CD4-positive, alpha-beta T cell treated with Interleukin-12 subunit alpha and Interleukin-12 subunit beta, for 1 hour (primary cell): ENCODE data around the gene C19orf38.
A peak's percentile ranks its signal among the peaks of the same experiment; 100 is the strongest.

Source experiments
- DNase-seq: peaks from one replicate; pipeline ENCODE4 v3.0.0-alpha.2; 2020

Gene C19orf38, protein sequence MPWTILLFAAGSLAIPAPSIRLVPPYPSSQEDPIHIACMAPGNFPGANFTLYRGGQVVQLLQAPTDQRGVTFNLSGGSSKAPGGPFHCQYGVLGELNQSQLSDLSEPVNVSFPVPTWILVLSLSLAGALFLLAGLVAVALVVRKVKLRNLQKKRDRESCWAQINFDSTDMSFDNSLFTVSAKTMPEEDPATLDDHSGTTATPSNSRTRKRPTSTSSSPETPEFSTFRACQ

DNA sequence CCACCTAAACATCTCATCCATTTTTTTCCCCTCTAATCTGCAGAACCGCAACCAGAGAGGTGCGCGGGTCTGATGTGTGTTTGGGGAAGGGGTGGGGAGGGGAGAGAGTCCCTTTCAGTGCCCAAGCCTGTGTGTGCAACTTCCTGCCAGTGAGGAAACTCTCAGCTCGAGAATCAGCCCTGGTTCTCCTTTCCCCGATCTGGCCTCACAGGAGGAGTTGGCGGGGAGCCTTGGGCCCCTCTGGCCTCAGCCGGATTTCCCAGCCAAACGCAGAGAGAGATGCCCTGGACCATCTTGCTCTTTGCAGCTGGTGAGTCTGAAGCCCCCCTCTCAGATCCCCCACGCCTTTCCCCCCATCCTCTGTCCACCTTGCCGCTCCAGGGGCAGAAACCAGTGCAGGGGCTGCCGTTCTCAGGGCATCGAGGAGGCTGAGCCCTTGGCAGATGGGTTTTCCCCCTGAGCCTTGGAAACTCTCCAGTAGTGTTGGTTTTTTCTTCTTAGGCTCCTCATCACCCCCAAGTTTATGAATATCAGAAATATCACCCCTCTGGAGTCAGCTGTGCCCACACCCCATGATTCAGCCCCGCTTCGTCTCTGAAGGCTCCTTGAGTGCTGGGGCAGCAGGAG is at the start of gene C19orf38:
TSS of gene C19orf38 (plus strand) at position 186 of the 627 bp plus-strand sequence. CDS start at position 280, 94 bp downstream.
- DNase-seq: no peak

DNA sequence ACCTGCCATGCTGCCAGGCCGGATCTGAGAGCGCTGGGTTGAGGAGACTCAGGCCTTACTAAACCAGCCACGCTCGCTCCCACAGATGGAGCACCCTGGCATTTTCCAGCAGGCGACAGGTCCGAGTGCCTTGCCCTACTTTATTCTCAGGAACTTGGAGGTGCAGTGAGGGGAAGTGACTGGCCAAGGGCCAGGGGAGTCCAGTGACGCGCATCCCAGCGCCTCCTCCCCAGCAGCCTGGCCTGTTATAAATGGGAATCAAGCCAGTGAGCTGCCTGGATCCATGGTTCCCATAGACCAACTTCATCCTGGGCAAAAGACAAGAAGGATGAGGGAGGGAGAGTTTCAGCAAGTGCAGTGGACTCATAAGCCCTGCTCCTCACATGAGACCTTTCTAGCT is 47.7 kb upstream of the C19orf38 start:
- DNase-seq: no peak

DNA sequence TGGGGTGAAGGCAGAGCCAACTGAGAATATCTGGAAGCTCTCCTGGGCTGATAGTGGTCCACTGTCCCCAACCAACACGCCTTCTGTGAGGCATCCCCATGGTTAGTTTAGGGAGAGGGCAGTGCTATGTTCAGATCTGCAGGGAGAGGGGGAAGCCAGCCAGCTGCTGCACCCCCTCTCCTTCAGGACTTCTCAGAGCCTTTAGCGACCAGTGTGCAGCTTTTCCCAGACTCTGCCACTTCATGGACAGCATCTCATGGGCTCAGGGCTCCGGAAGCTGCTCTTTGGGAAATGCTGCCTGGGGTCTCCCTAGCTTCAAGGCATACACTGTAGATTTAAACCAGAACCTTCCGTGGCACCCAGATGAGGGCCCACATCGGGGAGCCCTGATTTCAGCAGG is 45.7 kb upstream of the C19orf38 start:
- DNase-seq: no peak

DNA sequence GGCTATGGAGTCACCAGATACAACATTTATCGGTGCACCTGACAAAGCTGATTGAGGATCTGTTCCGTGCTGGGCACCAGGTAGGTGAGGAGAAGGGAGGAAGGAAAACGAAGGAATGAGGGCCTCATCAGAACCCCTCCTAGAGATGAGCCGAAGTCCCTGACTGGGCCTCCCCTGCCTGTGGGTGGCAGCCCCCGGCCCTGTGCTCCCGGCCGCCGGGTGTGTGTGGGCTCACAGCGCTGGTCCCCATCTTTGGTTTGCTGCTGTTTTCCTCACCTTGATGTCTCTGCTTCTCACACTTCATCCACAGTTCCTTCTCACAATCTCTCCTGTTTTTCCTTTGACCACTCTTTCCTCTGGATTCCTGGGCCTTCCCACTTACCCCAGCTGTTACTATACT is 45.0 kb upstream of the C19orf38 start:
- no peak for DNase-seq

DNA sequence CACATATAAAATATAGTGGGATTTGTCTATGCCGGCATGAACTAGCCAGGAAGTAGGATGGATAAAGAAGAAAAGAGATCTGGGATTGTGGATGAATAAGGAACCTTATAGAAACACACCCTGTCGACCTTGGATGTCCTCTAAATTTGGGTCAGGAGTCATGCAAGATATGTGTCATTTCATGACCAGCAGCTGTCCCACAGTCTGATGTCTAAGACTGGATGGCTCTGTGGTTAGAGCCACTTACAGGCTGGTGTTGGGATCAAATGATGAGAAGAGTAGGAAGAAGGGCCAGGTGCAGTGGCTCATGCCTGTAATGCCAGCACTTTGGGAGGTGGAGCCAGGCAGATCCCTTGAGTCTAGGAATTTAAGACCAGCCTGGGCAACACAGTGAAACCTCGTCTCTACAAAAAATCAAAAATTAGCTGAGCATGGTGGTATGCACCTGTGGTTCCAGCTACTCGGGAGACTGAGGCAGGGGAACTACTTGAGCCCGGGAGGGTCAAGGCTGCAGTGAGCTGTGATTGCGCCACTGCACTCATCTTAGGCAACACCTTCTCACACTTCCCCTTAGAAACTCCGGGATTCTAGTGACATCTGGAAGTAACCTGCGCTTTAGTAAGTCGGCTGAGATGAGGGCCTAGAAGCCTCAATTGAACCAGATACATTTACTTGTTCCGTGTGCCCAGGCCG is 43.0 kb upstream of the C19orf38 start:
- DNase-seq: no peak

DNA sequence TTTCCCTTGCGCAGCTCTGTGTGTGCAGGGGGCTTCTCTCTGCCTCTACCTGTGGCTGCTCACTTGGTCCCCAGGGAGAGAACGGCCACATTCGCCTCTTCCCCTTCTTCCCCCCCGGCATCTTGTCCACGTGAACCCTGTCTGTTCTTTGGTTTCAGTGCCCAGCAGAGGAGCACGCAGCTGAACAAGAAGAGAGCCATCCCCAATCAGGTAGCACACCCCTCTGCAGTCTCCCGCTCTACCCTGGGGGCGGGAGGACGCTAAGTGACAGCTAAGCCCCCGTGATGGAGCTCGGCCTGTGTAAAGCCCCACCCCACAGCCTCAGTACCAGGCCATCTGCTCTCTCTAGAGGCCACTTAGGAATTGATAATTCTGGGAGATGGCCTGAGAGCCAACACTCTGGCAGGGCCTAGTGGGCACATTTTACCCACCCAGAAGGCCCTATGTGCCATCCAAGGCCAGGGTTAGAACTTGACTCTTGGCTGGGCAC is 42.4 kb upstream of the C19orf38 start:
- no peak for DNase-seq

DNA sequence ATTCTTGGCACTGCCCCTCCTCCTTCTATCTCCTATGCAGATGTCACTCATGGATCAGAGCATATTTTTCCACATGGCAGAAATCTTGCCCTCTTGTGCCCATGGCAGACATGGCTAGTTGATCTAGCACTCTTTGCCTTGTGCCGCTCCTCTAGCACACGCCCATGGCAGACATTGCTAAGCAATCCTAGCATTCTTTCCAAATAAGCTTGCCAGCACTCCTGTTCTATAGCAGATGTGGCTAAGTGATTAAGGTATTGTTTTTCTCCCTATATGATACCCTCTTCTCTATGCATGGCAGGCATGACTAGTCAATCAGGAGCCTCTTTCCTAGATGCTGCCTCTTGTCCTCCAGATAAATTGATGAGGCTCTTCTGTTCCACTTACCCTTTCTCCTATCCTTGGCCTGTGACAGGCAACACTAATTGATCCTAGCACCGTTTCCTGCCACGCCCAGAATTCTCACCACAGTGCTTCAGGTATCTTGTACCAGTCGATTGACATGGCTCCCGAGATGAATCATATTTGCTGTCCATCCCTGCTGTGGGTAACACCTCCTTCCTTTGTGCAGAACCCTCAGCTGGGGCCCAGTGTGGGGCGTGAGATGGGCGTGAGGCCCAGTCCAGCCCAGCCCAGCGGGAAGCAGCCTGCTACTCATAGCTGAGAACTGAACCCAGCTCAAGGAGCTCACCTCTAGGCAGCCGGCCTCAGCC is 39.1 kb upstream of the C19orf38 start:
- peak; percentile 51 for DNase-seq

DNA sequence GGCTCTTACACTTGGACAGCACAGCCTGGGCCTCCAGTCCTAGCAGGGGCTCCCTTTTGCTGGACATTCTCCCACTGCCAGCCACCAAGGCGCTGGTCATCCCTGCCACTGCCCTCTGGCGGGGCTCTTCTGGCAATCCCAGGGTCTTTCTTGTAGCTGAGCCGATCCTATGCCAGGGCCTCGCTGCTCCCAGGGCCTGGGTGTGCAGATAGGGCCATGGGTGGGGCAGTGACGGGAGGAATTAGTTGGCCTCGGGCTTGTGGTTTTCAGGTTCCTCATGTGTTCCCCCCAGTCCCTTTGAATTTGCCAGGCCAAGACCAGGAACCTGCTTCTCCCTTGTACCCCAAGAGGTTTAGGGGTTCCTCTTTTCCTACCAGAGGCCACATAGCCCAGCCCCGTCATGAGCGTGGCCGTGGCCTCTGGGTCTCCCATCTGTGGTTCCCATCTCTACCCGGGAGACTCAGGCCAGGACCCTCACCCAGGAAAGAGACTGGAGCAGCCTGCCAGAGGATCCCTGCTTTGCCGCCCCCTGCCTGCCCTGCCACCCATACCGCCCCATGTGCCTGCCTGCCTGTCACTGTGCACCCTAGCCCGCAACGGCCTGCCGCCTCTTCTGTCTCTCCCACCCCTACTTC is 38.4 kb upstream of the C19orf38 start:
- DNase-seq: no peak

DNA sequence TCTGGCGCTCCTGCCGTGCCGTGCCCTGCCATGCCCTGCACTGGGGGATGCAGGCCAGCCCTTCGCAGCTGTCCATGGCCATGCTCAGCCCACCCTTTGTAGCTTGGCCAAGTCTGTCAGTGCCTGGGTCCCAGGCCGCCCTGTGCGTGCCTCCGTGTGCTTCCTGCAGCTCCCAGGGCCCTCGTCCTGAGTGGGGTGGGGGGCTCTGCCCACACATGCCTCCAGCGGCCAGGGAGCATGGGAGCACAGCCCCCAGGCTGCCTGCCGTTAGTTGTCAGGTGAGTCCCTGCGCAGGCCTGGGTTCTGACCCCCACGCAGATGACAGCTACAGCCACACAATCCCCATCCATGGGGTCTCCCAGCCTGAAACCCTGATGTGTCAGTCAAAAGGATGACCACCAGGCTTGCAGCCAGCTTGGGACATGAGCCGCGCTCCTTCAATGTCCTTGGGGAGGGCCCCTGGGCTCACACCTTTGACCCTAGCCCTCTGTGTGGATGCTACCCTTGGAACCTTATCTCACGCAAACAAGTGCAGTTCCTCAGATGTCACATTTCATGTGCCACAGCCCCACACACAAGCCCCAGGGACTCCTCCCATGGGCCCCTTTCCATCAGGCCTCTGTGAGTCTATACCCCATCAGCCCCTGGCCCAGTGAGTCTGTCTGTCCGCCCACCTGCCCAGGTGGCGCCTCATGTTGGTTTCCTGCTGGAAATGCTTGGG is 36.7 kb upstream of the C19orf38 start:
- no peak for DNase-seq

DNA sequence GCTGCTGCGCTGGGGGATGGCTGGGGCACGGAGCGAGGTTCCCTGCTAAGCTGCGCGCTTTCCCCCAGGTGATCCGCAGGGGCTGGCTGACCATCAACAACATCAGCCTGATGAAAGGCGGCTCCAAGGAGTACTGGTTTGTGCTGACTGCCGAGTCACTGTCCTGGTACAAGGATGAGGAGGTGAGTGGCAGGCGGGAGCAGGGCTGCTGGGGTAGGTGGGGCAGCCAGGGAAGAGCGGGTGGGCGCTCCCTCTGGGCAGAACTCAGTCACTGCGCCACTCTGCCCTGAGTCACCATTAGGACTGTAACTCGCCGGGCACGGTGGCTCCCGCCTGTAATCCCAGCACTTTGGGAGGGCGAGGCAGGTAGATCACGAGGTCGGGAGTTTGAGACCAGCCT is 36.0 kb upstream of the C19orf38 start:
- DNase-seq: no peak

DNA sequence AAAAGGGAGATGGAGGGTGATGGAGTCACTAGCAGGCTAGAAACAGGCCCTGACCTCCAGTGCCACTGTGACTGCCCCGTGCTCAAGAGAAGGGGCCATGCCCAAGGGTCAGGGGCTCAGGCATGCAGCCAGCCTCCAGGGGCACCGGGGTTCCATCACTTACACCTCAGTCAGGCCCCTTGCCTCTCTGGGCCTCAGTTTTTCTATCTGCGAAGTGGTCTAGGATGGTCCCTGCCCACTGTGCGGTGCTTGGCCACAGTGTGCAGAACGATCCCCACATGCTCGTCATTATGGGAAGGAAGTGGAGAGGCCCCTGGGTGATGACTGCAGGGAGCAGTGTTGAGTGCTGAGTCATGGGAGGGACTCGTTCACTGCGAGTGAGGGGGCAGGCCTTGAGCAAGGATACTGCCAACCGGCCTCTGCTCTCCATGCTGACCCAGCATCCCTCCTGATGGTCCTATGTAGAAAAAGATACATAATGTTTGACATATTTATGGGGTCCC is 35.3 kb upstream of the C19orf38 start:
- DNase-seq: peak; percentile 27

DNA sequence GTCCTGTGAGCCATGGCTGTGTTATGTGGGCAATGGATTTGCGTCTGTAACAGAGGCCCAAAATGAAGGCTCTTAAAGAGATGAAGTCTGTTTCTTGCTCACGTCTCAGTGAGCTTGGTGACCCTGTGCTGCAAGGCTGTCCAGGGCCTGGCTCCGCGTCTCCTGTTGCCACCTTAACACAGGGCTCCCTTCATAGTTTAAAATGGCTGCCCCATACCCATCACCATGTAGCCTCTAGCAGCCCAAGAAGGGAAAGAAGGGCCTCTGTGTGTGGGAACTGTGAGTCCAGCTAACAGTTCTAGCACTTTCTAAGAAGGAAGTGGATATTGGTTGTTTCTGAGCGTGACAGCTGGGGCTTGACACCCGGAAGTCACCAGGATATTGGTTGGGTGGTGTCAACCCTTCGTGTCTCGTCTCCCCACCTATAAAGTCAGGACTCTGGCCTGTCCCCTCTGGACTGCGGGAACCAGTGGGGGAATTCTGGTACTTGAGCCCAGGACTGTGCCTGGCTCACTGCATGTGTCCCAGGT is 33.1 kb upstream of the C19orf38 start:
- DNase-seq: peak; percentile 30

DNA sequence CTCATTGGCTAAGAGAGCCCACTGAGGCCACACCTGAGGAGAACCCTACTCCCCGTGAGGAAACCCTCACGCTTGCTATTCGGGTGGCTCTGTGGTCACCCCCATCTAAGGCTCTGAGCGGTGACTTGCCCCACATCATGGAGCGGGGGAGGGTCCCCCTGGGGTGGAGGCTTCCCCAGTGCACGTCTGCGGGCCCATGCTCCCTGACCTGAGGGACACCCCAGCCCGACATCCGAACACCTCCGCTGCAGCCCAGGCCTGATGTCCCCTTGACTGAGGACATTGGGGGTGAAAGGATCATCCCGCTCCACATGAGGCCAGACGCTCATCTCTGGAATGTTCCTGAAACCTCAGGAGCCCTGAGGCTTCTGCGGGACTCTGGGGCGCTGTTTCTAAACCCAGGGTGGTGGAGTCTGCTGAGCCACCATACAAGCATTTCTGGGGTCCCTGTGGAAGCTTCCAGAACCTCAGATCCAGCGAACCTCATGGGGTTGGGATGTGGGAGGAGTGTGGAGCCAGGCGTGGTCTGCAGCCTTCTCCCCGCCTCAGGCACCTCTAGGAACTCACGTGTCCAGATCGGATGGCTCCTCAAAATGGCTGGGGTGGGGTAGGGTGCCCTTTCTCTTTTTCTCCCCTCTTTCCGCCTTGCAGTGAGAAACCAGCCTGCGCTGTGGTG is 32.1 kb upstream of the C19orf38 start:
- no peak for DNase-seq

DNA sequence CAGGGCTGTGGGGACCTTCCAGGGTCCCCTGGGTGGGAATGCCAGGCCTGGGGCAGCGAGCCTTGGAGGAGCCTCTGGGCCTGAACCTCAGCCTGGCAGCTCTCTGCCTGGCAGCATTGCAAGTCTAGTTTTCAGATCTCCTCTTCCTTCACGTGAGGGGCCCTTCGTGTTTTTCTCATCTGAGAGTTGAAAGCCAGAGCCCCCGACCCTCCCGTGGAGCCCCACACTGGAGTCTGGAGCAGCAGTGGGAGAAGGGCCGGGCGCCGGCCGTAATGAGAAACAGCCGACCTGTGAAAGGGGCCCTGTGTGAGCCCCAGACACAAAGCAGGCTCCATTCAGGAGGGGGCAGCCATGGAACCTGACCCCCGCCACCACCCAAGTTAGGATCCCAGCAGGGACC is 31.5 kb upstream of the C19orf38 start:
- DNase-seq: no peak

DNA sequence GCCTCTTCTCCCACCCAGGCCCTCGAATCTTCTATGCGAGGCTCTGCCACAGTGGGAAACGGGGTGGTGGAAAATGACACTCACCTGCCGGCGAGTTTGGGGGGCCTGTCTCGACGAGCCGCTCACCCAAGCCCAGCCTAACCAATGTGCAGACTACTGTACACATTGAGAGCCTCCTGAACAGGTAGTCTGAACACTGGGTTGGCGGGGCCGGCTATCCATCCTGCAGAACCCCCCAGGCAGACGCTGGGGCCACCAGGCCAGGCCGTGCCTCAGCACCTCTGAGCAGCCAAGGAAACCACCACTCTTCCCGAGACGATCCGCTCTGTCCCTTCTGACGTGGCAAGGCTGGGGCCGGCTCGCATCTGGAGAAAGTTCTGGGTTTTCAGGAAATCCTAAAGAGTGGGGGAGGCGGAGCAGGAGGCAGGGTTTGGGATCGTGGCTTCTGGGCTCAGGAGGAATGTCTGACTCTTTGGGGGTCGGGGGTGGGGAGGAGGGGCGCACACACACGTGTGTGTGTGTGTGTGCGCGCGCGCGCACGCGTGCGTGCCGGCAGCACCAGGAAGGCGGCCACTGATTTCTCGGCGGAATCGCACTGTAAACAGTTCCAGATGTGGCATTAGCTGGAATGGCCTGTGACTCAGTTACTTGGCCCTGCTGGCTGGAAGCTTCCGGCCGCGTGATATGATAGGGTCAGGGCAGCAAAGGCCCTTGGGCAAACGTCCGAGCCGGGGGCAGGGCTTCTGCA is 30.8 kb upstream of the C19orf38 start:
- DNase-seq: no peak

DNA sequence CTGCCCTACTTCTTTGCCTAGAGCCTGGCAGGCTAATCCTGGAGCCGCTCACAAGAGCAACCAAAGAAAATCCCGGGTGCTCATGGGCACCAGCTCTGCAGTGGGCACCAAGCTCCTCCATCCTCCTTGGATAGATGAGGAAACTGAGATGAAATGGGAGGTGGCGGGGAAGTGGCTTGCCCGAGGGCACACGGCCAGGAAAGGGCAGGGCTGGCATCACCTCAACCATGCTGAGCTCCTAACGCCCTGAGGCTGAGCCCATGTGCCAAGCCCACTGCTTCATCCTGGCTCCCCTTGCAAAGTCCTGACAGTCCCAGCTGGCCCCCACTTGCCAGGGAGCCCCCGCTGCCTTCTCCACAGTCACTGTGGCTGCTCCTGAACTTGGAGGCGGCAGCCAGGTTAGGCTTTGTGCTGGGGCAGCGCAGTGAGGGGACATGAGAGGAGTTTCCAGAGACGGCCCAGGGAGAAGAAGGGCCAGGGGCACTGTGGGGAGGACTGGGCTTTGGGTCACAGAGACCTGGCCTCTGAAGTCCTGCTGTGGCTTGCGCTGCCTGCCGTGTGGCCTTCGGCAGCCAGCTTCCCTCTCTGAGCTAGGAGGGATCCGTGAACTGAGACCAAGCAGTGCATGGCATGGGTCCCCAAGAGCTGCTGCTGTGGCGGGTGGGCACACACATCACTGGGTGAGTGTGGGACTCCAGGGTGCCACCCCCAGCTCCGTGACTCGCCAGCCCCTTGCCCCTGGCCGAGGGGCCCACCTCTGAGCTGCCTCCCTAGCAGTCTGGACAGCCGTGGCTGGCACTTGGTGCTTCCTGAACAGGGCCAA is 29.7 kb upstream of the C19orf38 start:
- no peak for DNase-seq

DNA sequence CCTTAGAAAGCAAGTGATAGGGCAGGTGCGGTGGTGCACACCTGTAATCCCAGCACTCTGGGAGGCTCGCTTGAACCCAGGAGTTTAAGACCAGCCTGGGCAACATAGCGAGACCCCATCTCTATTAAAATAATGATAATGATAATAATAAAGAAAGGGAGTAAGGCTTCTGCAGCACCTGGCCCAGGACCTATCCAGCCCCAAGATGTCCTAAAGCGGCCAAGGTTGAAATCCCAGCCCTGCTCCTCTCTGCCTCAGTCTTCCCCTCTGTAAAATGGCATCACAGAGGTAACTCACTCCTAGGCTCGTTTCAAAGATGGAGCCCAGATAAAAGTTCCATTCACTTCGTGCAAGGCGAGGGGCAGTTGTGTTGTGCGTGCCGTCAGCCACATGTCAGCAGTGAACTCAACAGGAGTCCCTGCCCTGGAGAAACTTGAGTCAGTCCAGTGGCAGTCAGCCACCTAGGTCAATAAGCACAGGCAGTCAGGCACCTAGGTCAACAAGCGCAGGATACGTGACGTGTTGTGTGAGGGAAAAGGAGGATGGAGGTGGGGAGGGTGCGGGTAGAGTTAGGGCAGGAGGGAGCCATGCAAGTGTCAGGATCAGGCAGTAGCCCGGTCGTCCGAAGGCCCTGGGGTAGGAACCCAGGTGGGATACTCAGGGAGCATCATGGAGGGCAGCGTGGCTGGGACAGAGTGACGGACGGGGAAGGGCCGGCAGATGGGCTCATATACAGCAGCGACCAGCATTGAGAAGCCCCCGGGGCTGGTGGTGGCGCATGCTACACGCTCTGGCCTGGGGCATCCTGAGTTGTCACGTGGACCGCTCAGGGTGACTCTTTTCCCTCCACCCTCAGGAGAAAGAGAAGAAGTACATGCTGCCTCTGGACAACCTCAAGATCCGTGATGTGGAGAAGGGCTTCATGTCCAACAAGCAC is 28.8 kb upstream of the C19orf38 start:
- DNase-seq: no peak

DNA sequence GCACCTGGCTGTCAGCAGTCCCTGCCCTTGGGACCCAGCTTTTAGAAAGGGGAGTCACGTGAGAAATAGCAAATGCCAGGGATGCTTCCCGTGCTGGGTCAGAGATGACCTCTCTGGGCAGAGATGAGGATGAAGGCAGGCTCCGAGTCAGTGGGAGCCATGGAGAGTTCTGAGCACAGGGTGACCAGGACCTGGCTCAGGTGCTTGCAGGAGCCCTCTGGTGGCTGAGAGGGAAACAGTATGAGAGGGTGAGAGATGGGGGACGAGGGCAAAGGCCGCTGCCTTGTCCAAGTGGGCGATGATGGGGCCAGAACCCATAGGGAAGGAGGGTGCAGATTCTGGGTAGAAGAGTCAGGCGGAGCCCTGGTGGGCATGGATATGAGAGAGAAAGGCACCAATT is 28.0 kb upstream of the C19orf38 start:
- no peak for DNase-seq
